Measurements from ENCODE around the gene CNIH2.

DNA sequence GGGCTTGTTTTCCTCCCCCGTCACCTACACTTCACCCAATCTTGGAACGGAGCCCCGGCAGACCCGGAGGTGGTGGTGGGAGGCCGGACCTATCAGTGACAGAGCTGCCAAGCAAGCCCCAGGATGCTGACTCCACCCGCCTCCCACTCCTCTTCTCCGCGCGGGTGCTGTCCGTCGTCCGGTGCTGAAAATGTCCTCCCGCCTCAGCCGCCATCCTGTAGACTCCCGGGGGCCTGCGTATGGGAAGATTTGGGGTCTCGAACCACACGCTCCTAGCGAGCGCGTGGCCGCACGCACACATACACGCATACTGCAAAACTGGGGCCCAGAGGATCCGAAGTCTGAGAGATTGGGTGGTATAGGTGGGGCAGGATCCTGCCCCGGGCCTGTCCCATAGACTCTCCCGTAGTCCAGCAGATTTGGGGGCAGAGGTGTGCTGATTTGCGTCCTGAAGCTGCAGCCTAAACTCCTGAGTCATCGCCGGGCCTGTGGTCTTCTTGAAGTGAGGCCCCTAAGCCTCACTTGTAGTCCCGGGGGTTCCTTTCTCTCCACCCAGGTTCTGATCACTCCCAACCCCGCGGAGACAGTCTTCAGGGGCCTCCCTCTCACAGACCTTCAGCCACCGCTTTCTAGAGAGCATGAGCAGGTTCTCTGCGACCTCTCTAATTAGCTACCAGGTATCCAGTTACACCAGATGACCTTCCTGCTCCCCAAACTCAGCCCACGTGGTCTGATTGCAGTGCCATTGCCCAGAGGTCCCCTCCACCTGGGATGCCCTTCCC is 11.8 kb downstream of the CNIH2 start:
- TF ChIP-seq, protein P1, sequence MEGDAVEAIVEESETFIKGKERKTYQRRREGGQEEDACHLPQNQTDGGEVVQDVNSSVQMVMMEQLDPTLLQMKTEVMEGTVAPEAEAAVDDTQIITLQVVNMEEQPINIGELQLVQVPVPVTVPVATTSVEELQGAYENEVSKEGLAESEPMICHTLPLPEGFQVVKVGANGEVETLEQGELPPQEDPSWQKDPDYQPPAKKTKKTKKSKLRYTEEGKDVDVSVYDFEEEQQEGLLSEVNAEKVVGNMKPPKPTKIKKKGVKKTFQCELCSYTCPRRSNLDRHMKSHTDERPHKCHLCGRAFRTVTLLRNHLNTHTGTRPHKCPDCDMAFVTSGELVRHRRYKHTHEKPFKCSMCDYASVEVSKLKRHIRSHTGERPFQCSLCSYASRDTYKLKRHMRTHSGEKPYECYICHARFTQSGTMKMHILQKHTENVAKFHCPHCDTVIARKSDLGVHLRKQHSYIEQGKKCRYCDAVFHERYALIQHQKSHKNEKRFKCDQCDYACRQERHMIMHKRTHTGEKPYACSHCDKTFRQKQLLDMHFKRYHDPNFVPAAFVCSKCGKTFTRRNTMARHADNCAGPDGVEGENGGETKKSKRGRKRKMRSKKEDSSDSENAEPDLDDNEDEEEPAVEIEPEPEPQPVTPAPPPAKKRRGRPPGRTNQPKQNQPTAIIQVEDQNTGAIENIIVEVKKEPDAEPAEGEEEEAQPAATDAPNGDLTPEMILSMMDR (IDR thresholded peaks at IDR 0.05): no peak
- TF ChIP-seq POLR2AphosphoS5 (IDR thresholded peaks at IDR 0.05) (no peak), POLR2A (IDR thresholded peaks at IDR 0.05) (no peak)

Measured in prostate gland (tissue), 2 donors.